ENCODE data around the gene BDKRB1.

BDKRB1 gene

GRCh38 chr14:96260341-96260821 is 4.4 kb downstream of the BDKRB1 start:
- FAIRE-seq (no peak), DNase-seq (ENCODE audit: insufficient read length, low spot score) (no peak)

DNA sequence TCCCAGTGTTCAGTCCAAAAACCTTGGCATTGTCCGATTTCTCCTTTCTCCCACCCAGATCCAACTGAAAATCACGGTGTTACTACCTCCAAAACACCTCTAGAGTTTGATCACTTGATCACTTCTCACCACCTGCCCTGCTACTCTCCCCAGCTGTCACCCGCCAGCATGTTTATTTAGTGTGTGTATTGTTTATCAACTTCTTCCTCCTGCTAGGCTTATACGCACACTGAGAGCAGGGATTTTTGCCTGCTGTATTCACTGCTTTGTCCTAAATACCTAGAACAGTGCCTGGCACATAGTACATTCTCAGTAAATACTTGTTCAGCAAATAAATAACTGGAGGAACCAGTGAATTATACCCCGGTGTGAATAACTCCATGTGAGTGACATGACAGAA is 5.0 kb downstream of the BDKRB1 start:
- DNase-seq (ENCODE audit: insufficient read length, low spot score) (no peak), FAIRE-seq (no peak)

GRCh38 chr14:96261772-96262655 is 6.0 kb downstream of the BDKRB1 start:
- DNase-seq (ENCODE audit: insufficient read length, low spot score) (no peak), FAIRE-seq (no peak)

DNA sequence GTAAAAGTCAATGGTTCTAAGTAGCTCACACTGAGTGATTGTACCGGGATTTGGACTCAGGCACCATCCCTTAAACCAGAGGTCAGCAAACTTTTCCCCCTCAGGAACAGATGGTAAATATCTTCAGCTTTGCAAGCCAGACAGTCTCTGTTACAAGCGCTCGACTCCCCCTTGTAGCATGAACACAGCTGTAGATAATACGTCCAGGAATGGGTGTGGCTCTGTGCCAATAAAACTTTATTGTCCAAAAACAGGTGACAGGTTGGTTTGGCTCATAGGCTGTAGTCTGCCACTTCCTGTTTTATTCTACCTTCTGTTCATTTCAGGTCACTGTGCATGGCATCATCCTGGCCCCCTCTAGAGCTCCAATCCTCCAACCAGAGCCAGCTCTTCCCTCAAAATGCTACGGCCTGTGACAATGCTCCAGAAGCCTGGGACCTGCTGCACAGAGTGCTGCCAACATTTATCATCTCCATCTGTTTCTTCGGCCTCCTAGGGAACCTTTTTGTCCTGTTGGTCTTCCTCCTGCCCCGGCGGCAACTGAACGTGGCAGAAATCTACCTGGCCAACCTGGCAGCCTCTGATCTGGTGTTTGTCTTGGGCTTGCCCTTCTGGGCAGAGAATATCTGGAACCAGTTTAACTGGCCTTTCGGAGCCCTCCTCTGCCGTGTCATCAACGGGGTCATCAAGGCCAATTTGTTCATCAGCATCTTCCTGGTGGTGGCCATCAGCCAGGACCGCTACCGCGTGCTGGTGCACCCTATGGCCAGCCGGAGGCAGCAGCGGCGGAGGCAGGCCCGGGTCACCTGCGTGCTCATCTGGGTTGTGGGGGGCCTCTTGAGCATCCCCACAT is 7.6 kb downstream of the BDKRB1 start:
- FAIRE-seq (no peak), DNase-seq (ENCODE audit: insufficient read length, low spot score) (no peak)

GRCh38 chr14:96264200-96264553 is 8.2 kb downstream of the BDKRB1 start:
- FAIRE-seq (no peak), DNase-seq (ENCODE audit: insufficient read length, low spot score) (no peak)

GRCh38 chr14:96264853-96265252 is 8.8 kb downstream of the BDKRB1 start:
- DNase-seq (ENCODE audit: insufficient read length, low spot score) (no peak), FAIRE-seq (no peak)

- FAIRE-seq, result no peak
- no peak for DNase-seq (ENCODE audit: insufficient read length, low spot score)
These were observed 9.5 kb downstream of the BDKRB1 start for GRCh38 chr14:96265383-96266095.

DNA sequence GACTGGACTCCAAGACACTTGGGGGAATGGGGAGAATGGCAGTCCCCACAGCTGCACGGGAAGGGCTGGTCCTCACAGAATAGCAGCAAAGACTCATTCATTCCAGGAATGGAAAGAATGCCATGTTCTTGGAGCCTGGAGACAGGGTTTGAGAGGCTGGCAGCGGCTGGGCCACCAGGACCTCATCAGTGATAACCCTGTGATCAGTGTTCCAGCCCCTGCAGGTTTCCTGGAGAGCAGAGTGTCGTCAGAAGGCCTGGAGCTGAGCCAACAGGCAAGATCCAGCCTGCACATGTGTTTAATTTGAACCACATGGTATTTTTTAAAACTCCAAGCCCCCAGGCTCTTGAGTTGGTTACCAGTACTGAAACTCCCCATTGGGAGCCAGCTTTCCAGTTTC is 11.3 kb downstream of the BDKRB1 start:
- no peak for FAIRE-seq
- DNase-seq (ENCODE audit: insufficient read length, low spot score), result no peak

DNA sequence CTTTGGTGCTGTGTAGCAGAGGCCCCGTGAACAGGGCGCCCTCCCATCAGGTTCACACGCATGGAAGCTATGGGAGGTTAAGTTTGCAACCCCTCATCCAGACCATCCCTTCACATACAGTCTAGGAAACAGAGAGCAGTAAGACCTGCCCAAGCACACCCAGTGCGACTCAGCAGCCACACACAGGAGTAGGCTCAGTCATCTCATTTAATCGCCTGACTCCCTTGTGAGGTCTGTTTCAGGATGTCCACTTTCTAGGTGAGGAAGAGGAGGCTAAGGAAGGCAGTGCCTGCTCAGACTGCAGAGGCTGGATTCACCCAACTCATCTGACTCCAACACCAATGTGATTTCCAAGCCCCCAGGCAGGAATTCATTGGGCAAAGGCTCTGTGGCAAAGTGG is 11.9 kb downstream of the BDKRB1 start:
- FAIRE-seq (no peak), DNase-seq (ENCODE audit: insufficient read length, low spot score) (no peak)

DNA sequence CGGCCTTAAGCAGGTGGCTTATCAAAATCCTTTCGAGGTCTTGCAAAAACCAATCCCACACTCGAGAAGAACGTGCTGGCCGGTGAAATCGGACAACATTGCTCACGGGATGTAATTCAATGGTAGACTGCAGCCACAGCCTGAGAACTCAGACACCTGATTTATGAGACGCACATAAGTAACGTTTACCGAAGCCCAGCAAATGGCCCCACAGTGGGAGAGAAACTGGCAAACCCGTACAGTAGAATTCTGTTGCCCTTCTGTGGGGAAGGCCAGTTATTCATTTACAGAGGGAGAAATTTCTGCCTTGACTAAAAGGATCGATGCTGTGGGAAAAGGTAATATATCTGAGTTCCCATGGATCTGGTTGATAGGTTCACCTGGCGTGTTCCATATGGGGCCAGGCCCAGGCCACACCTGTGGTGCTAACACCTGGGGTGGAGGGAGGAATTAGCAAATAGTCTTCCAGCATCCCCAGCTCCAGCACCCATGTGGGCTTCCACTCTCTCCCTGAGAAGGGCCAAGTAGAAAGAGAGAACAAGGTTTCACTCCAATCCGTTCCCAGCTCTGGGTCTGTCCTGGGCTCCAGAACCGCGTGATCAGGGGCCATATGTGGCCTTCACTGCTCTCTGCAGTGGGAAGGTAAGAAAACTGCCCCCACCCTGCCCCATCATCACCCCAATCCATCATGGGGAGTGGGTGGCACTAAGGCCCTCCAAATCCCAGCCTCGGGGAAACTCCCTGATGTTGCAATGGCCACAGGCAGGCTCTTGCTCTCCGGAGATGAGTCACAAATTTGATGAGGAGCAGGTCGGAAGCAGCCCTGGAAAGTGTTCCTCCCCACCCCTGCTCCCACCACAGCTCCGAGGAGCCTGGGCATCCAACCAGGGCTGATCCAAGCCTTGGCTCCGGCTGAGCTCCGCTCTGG is 12.7 kb downstream of the BDKRB1 start:
- DNase-seq (ENCODE audit: insufficient read length, low spot score) (no peak), FAIRE-seq (no peak)

- DNase-seq (ENCODE audit: insufficient read length, low spot score), result no peak
- no peak for FAIRE-seq
These were observed 13.3 kb downstream of the BDKRB1 start for GRCh38 chr14:96269359-96269710.

- FAIRE-seq, result no peak
These were observed 14.8 kb downstream of the BDKRB1 start for GRCh38 chr14:96270565-96271420.

GRCh38 chr14:96271421-96271762 is 15.4 kb downstream of the BDKRB1 start:
- DNase-seq (ENCODE audit: insufficient read length, low spot score), result no peak
- FAIRE-seq, result no peak

More at GRCh38 chr14:96270565-96271420, 14.8 kb downstream of the BDKRB1 start:
- DNase-seq (ENCODE audit: insufficient read length, low spot score), result no peak

GRCh38 chr14:96272777-96273473 is 16.9 kb downstream of the BDKRB1 start:
- FAIRE-seq, result no peak
- DNase-seq (ENCODE audit: insufficient read length, low spot score), result no peak

- no peak for FAIRE-seq
These were observed 17.6 kb downstream of the BDKRB1 start for GRCh38 chr14:96273629-96274028.

GRCh38 chr14:96274122-96274521 is 18.1 kb downstream of the BDKRB1 start:
- FAIRE-seq (no peak), DNase-seq (ENCODE audit: insufficient read length, low spot score) (no peak)

More at GRCh38 chr14:96273629-96274028, 17.6 kb downstream of the BDKRB1 start:
- no peak for DNase-seq (ENCODE audit: insufficient read length, low spot score)

DNA sequence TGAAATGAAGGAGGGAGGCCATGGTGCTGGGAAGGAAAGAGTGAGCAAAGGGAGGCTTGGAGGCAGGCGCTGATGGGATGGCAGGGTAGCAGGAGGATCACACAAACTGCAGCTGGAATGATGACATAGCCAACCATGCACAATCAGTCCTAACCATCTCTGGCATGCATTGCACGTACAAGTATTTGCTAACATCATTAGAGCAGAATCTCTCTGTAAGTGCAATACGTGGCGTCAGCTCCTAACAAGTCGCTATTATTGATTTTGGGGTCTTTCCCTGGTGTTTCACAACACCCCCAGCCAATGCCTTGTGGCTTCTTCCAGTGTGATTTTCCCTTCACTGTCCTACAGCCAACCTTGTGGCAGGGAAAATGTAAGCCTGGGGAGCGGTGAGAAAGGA is 18.5 kb downstream of the BDKRB1 start:
- DNase-seq (ENCODE audit: insufficient read length, low spot score) (no peak), FAIRE-seq (no peak)
